GM08714 (cell line): ENCODE results near the gene MEP1A.
"Not testable (repeated sequence)": the region's sequence is repeated elsewhere in the genome, so short reads cannot be mapped to it uniquely, and the experiment has no call there.

ENCODE experiments used
- H3K4me3 ChIP-seq: fragments of 200-500 bp; sonication (Bioruptor generic); 2 replicates; pipeline ENCODE4 v1.5.1; 2014; ENCODE audit warnings: mild to moderate bottlenecking, low read length, inconsistent platforms
- ZNF274 ChIP-seq: IDR thresholded peaks from 2 replicates; pipeline ENCODE4 v1.6.1; 2012; ENCODE audit warnings: mild to moderate bottlenecking, low read depth, low read length

The MEP1A gene

DNA sequence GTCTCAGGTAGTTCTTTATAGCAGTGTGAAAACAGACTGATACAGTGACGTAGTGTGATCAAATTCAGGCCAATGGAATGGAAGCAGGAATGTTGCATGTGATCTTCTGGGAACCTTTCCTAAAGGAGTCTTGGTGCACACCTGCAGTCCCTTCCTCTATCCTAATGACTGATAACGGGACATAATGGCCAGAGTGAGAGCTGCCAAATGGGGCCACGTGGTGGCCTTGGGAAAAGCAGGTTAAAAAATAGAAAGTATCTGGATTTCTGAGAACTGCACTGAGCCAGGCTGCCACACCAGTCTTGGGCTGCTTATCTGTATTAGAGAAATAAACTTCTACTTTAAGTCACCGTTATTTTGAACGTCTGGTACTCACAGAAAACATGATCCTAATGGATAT is 51.9 kb downstream of the MEP1A start:
- TF ChIP-seq ZNF274, result no peak

DNA sequence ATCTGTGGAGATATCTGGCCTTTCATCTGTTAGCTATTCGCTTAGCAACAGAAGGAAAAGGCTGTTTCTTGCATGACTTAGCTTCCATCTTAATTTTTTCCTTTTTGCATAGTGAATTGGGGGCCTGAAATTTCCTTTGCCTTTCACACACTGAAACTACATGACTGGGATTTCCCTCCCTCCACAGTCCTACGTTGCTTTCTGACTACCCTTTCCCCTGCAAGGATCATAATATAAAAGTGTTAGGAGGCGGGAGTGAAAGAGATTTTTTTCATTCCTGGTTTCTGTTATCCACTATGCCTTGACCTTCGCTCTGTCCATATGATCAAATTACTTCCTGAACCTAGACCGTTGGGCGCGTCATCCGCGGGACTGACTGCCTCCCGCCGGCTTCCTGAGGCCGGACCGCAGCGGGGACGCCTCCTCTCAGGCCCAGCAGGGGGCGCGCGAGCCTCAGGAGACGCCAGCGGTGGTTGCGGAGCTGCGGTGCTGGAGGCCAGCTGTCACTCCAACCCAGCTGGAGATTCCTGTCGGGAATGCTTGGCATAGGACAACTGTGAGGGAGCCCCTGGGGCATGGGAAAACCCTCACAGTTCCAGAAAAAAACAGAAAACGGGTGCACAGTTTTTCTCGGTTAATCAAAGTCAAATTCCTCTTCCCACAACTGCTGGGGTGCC is 55.6 kb downstream of the MEP1A start:
- H3K4me3 ChIP-seq, result no peak overlapping the region
- no peak for TF ChIP-seq ZNF274

More for the DNA sequence above, 51.9 kb downstream of the MEP1A start:
- H3K4me3 ChIP-seq, result no peak overlapping the region

DNA sequence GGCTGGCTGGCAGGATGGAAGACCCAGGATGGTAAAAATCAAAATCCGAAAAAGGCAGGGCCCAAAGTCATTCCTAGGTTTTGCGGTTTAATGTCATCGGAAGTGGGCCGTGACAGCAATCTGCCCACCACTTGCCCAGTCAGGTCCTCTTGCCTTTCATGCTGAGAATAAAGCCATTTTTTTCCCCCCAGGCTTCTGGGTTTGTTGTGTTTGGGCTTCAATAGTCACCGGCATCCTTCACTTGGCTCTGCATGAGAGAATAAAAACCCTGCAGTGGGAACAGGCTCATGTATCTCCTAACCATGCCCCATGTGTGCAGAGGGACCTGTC is 56.1 kb downstream of the MEP1A start:
- H3K4me3 ChIP-seq, result no peak overlapping the region
- no peak for TF ChIP-seq ZNF274

DNA sequence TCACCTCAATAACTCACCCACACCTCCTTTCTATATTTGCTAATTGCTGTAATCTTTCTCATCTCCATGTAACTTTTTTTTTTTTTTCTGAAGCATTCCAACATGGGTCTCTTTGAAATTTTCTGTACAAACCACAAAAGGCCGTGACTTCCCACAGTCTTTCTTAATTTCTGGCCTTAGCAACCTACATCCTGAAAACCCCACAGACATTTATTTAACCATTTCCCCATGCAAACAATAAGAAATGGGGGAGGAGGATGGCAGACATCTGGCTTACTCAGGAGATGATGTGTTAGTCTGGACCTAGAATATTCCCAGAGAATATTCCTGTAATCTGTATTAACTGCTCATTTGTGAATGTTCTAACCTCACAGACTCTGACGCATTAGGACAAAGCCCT is 57.6 kb downstream of the MEP1A start:
- TF ChIP-seq ZNF274, result no peak
- H3K4me3 ChIP-seq, result no peak overlapping the region

DNA sequence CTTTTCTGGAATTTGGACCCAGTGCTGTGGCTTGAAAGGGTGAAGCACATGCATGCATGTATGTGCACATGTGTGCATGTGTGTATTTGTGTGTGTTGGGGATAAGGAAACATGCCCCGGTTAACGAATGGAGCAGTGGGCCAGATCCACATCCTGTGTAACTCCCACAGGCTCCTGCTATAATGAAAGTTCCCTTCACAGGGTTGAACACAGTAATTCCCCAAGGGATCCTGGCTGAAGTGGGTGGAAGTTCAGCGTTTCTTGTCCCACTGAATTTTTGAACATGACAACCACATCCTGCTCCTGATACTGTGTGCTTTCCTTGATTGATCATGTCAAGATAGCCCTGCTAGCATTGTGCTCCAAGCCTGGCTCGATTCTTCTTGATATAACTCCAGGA is 58.4 kb downstream of the MEP1A start:
- H3K4me3 ChIP-seq, result not testable (repeated sequence)

DNA sequence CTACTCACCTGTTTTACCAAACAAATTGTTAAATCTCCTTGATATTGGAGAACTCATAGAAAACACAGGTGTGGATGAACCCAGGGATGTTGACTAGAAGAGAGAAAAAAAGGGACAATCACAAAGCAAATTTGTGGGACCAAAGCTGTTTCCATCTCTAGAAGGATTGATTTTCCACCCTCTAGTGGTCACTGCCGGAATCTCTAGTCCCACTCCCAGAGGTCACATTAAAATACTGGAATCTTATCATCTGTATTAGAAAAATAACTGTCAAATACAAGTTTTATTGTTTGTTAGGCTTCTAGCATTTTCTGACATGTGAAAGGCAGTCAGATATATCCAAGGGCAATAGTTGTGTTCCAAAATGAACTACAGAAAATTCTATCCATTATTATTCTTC is 62.8 kb downstream of the MEP1A start:
- not testable (repeated sequence) for H3K4me3 ChIP-seq

DNA sequence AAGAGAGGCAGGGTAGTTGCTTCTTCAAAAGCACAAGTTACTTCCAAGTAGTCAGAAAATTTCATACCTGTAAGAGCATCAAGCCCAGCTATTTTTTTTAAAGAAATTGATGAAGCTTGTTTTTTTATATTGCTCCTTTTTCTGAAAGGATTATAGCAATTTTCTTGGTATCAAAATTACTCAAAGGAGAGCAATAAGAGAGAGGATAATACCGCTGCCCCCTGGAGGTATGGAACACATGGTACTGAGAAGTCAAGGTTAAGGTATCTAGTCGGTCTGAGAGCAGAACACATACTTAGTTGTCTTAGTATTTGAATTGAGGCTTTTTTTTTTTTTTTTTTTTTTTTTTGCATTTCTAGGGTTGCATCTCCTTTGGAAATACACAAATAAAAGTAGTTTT is 69.2 kb downstream of the MEP1A start:
- H3K4me3 ChIP-seq, result no peak overlapping the region
- no peak for TF ChIP-seq ZNF274

DNA sequence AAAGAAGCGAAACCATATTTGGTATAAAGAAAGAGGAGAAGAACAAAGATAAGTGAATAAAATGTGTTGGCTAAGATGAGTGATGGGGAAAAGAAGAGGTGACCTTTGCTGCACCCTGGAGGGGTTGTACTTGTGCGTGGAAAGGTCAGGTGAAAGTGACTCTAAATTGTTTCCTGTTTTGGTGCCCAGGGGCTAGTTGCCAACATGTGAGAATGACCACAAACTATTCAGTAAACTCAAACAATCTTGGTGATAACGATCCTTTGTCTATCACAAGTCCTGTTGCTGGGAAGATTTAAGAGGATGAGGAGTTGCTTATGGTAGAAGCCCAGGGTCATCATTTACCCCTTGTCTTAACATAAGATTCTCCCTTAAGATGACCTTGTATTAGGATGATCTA is 70.6 kb downstream of the MEP1A start:
- no peak for TF ChIP-seq ZNF274

DNA sequence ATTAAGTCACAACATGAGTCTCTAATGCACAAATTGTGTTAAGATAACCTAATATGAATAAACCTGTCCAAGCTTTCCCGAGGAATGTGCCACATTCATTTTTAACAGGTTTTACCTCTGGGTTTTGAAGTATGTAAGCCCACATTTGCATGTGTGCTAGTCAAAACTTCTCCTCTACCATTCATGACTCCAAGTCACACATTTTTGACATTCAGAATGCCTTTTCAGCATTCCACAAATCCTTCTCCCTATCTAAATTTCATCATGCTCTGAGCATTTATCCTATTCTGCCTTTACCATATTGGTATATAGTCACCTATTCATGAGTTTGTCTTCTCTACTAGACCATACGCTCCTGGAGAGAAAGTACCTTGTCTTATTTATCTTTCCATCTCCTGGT is 72.0 kb downstream of the MEP1A start:
- H3K4me3 ChIP-seq, result no peak overlapping the region

More for the DNA sequence above, 70.6 kb downstream of the MEP1A start:
- no peak overlapping the region for H3K4me3 ChIP-seq

DNA sequence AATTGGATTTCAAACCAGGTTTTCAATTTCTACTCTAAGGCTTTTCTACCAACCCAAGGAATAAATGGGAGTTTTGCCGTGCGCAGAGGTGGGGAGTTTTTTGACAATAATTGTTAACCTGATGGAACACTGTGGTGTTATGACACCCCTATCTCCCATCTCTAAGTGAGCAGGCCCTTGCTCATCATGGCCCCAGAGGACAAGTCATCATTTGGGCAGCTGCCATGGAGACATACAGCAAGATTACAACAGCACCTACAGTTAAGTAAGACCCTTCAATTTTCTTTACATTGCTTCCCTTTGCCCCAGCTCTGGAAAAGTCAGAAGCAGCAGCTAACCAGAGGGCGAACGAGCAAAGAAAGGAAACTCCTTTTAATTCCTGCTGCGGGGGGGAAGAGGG is 74.2 kb downstream of the MEP1A start:
- no peak for TF ChIP-seq ZNF274
- no peak overlapping the region for H3K4me3 ChIP-seq

More for the DNA sequence above, 72.0 kb downstream of the MEP1A start:
- no peak for TF ChIP-seq ZNF274

DNA sequence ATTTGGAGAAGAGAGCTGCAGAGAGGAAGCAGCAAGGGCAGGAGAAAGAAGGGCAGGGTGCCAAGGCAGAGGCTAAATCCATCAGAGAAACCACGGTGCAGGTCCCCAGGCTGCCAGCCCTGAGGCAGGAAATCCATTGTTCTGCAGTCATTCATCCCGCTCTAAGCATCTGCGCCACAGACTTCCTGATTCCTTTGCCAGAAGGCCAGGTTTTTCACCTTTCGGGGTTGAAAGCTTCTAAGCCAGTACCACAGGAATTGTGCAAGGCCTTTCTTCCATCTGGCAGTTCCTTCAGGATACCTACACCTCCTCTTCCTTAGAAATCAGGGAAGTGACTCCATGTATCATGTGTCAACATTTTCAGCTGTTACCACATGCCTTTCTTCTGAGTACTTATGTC is 82.9 kb downstream of the MEP1A start:
- no peak overlapping the region for H3K4me3 ChIP-seq
- no peak for TF ChIP-seq ZNF274

DNA sequence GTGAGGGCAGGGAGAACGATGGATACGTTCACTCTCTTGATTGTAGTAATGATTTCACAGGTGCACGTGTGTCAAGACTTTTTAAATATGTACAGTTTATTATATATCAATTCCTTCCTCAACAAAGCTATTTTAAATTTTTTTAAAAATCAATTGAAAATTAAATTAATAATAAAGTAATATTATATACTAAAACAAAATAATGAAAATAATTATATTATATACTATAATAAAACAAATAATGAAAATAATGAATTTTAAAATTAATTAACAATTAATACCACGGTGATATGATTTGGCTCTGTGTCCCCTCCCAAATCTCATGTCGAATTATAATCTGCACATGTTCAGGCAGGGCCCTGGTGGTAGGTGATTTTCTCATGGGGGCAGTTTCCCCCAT is 85.8 kb downstream of the MEP1A start:
- no peak overlapping the region for H3K4me3 ChIP-seq
- TF ChIP-seq ZNF274, result no peak

DNA sequence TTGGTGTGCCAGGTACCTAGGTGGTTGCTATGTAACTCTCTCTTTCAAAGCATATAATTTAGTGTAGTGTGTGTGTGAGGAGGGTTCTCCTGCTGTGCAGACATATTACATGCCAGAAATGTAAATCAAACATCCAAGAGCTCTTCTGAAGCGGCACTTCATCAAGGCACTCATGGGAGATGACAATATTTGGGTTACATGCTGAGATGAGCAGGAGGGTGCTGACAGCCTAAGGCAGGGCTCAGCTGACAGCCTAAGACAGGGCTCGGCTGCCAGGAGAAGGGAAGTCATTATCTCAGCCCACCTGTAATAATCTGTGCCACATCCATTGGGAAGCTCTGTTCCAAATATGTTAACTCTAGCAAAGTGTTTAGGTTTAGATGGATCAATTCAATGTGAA is 89.5 kb downstream of the MEP1A start:
- H3K4me3 ChIP-seq, result no peak overlapping the region
- TF ChIP-seq ZNF274, result no peak

DNA sequence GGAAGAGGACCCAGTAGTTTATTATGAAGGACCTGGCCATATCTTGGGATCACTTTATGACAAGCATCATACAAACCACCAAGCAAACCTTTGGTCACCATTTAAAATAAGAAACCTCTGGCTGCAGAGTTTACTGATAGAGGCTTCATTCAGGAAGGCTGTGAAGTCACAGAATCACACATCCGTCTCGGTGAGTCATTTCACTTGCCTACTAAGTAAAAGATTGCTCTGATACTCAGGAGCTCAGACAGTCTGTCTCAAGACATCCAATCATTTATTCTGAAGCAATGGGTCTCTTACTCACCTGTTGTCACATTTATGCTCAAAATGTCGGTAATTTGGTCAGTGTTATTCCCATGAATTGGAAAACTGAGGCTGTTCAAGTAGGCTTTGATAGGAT is 94.8 kb downstream of the MEP1A start:
- TF ChIP-seq ZNF274, result no peak
- no peak overlapping the region for H3K4me3 ChIP-seq

DNA sequence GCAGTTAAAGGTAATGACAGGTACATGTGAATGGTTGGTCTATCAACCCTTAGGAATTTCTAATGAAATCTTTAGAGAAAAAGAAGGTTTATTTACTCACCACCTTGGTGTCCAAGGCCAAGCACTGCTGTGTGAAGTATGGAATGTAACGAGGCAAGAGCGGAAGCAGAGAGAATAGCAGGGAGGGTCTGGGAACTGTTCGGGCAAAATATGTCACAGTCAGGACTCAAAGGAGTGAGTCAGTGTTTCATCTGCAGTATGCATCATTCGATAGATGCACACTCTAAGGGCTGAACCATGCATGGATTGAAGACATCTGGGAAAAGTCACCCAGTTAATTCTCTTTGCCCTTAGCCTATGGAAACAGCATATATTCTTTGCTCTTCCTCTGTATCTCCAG is 95.4 kb downstream of the MEP1A start:
- no peak overlapping the region for H3K4me3 ChIP-seq
- TF ChIP-seq ZNF274, result no peak
